IPS-18a (cell line): Measurements from ENCODE around the gene SLC17A7.
"Not testable (repeated sequence)": the region's sequence is repeated elsewhere in the genome, so short reads cannot be mapped to it uniquely, and the experiment has no call there.

Experiments
- H3K27ac ChIP-seq: one replicate; pipeline ENCODE4 v1.5.1; 2013; ENCODE audit warnings: low read length
- H3K27me3 ChIP-seq: one replicate; pipeline ENCODE4 v1.6.1; 2013; ENCODE audit warnings: mild to moderate bottlenecking, low read length; ENCODE audit not compliant: control insufficient read depth, insufficient read depth
- H3K36me3 ChIP-seq: one replicate; pipeline ENCODE4 v1.6.1; 2013; ENCODE audit warnings: low read depth, low read length; ENCODE audit not compliant: control insufficient read depth
- H3K4me1 ChIP-seq: one replicate; pipeline ENCODE4 v1.6.1; 2013; ENCODE audit warnings: low read depth, low read length; ENCODE audit not compliant: control insufficient read depth
- H3K4me3 ChIP-seq: one replicate; pipeline ENCODE4 v1.5.1; 2013; ENCODE audit warnings: low read length
- H3K9ac ChIP-seq: one replicate; pipeline ENCODE4 v1.6.1; 2013; ENCODE audit warnings: mild to moderate bottlenecking, low read length, moderate library complexity
- H3K9me3 ChIP-seq: one replicate; pipeline ENCODE4 v1.6.1; 2013; ENCODE audit warnings: low read depth, low read length; ENCODE audit not compliant: control insufficient read depth

The SLC17A7 gene

DNA sequence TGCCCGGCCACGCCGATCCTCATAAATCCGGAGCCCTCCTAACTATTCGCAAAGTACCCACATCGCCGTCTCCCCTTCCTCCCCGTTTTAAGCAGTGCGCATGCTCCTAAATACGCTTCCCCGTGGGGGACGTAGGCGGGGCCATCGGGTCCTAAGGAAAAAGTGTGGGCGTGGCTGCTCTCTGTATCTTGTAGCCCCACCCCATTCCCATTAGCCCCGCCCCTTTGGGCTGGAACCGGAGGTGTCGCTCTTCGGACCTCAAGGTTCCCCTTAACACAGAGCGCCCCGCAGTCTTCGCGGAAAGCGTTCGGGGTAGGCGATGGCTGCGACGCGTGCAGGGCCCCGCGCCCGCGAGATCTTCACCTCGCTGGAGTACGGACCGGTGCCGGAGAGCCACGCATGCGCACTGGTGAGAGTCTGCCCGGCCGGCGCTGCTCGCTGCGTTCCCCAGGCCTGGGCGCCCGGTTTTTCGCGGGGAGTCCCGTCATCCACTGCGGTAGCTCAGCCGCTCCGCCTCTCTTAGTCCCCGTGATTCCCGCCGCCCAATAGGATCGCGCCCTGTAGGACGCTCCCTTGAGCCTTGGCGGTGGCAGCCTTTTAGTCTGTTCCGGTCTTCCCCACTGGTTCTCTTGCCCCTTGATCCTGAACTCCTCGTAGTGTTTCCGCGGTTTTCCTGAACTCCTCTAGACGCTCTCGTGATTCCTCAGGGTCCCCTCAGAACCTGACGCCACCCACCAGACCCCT, 11.9 kb upstream of the SLC17A7 start, which contains the start of gene ALDH16A1:
TSS of gene ALDH16A1 (plus strand) at position 213 of the 744 bp plus-strand sequence. CDS start at position 320, 107 bp downstream.
- H3K4me3 ChIP-seq: peak within 1 kb of the TSS; percentile 100
- peaks cover 4% of the 10 kb centered on the region for H3K4me1 ChIP-seq
- peaks cover 4% of the 10 kb centered on the region for H3K36me3 ChIP-seq
- H3K9me3 ChIP-seq: no peaks in the 10 kb centered on the region
- peak within 1 kb of the TSS; percentile 100 for H3K9ac ChIP-seq
- H3K27ac ChIP-seq: peak within 1 kb of the TSS; percentile 99
- no peaks in the 10 kb centered on the region for H3K27me3 ChIP-seq

DNA sequence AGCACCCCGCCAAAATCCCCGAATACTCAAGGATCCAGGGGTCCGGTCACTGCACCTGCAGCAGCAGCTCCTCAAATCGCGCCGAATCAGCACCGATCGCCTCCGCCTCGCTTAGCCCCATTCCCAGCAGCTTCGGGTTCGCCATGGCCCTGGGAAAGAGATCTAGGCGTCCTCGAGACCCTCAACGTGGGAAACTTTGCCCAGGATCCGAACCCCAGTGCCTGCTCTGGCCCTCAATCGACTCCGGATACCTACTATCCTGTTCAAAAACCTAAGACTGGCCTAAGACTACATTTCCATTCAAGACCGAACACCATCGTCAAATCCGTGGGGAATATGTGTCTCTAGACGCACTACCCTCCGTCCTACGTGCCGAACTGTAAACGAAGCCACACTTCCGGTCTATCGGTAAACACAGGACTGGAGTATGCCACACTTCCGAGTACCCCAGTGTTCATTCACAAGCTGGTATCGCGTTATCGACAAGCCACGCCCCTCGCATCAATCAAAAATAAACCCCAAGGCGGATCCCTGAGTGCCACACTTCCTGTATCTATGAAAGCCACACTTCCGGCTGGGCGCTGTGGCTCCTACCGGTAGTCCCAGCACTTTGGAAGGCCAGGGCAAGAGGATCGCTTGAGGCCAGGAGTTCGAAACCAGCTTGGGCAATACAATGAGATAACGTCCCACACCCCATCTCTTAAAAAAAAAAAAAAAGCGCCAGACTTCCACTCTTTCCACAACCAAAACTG, 10.3 kb upstream of the SLC17A7 start, which contains the start of gene PIH1D1:
TSS of gene PIH1D1 (minus strand) at position 385 of the 752 bp plus-strand sequence. CDS start at position 145, 240 bp downstream.
- Histone ChIP-seq H3K9me3 (no peaks in the 10 kb centered on the region), H3K27ac (peak within 1 kb of the TSS; percentile 72), H3K27me3 (no peaks in the 10 kb centered on the region), H3K4me3 (peak within 1 kb of the TSS; percentile 100), H3K36me3 (peaks cover 5% of the 10 kb centered on the region), H3K4me1 (peaks cover 4% of the 10 kb centered on the region), H3K9ac (peak within 1 kb of the TSS; percentile 100)

DNA sequence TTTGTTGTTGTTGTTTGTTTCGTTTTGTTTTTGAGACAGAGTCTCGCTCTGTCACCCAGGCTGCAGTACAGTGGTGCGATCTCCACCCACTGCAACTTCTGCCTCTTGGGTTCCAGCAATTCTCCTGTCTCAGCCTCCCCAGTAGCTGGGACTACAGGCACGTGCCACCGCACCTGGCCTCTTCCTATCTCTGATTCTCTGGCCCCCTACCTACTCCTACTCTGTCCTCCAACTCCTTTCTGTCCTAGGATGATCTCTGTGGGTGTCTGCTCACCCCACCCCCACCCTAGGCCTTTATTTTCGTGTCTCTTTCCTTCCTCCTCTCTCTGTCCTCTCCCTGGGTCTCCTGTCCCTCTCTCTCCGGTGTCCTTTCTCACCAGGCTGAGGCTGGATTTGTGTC, 9.1 kb upstream of the SLC17A7 start:
- Histone ChIP-seq H3K27ac (no peak overlapping the region), H3K36me3 (peaks cover 9% of the 10 kb centered on the region), H3K9me3 (no peaks in the 10 kb centered on the region), H3K27me3 (no peaks in the 10 kb centered on the region), H3K4me1 (peaks cover 4% of the 10 kb centered on the region), H3K4me3 (peak overlapping the region; percentile 89), H3K9ac (no peak overlapping the region)

- no peak overlapping the region for H3K4me3 ChIP-seq
- H3K27me3 ChIP-seq: no peaks in the 10 kb centered on the region
- H3K9ac ChIP-seq: no peak overlapping the region
- peaks cover 9% of the 10 kb centered on the region for H3K36me3 ChIP-seq
- H3K27ac ChIP-seq: no peak overlapping the region
- H3K9me3 ChIP-seq: no peaks in the 10 kb centered on the region
- H3K4me1 ChIP-seq: no peaks in the 10 kb centered on the region
These were observed 7.1 kb upstream of the SLC17A7 start for GRCh38 chr19:49448432-49448786.

DNA sequence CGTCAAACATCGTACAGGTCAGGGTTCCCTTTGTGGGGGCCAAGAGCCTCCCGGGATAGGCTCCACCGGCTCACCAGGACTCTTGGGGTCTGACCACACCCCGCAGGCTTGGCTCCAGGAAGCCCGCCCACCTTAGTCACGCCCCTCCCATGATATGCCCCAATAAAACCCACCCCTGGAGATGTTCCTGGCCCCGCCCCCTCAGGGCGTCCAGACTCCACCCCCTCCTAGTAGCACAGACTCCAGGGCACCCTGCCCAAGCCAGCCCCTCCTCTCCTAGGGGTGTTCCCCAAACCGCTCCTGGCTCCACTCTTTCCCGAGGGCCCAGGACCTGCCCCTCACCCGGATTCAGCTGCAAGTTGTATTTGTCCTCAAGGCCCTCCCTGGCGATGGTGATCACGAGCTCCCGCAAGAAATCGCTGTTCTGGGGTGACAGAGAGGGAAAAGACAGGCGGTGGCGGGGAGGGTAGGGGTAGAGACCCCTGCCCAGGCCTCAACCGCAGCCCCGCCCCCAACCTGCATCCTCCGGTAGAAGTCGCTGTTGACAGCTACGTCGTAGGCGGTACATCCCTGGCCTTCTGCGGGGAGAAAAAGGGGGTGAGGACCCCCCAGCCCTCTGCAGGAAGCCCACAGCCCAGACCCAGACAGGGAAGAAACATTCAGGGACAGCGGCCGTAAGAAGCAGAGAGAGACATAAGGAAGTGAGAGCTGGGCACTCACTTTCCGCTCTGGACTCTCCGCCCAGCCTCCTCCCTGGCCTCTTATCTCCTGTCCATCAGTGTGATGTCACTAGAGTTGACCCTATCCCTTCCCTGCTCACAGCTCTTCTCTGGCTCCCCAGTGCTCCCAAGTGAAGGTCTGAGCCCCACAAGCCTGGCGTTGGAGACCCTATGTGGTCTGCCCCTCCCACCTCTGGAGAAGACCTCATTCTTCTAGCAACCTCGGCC, 6.4 kb upstream of the SLC17A7 start:
- Histone ChIP-seq H3K9ac (no peak overlapping the region), H3K36me3 (peaks cover 9% of the 10 kb centered on the region), H3K4me3 (no peak overlapping the region), H3K27ac (no peak overlapping the region), H3K9me3 (no peaks in the 10 kb centered on the region), H3K27me3 (no peaks in the 10 kb centered on the region), H3K4me1 (no peaks in the 10 kb centered on the region)

- H3K9ac ChIP-seq: no peak overlapping the region
- H3K27ac ChIP-seq: no peak overlapping the region
These were observed 4.7 kb upstream of the SLC17A7 start for GRCh38 chr19:49445997-49446396.

GRCh38 chr19:49444100-49444700, 2.9 kb upstream of the SLC17A7 start:
- H3K9me3 ChIP-seq, H3K36me3 ChIP-seq, H3K9ac ChIP-seq, H3K4me1 ChIP-seq, H3K27ac ChIP-seq: not testable (repeated sequence)
- peak overlapping the region; percentile 78 for H3K4me3 ChIP-seq
- peaks cover 31% of the 10 kb centered on the region for H3K27me3 ChIP-seq

More at GRCh38 chr19:49445997-49446396, 4.7 kb upstream of the SLC17A7 start:
- Histone ChIP-seq H3K27me3 (peaks cover 13% of the 10 kb centered on the region), H3K36me3 (peaks cover 9% of the 10 kb centered on the region), H3K9me3 (no peaks in the 10 kb centered on the region), H3K4me1 (peaks cover 3% of the 10 kb centered on the region), H3K4me3 (no peak overlapping the region)

DNA sequence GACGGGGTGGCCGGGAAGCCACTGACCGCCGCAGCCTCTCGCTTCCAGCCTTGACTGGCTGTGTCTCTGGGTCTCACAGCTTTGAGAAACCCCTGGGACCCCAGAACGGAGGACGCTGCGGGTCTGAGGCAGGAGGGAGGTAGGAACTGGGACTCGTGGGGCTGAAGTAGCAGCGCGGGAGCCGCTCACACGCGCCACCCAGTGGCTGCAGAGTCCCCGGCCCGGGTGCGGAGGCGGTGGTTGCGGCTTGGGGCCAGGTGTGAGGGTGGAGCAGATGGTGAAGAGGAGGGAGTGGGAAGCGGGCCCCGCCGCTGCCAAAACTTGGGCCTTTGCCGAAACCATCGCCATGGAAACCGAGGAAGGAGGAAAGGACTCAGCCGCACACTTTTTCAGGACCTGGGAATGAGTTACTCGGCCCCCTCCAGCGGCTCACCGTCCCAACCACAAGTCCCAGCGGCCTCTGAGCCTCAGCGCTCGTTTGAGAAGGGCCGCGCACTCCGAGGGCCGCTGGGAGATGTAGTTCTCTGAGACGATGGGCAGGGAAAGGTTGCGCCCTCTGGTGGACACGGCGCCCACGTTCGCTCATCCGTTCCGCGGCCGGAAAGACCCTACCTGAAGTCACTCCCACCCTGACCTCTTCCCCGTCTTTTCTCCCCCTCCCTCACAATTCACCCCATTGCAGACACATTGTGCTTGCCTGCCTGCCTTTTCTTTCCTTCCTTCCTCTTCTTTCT, 2.2 kb upstream of the SLC17A7 start:
- Histone ChIP-seq H3K36me3 (peaks cover 5% of the 10 kb centered on the region), H3K9ac (peak overlapping the region; percentile 46), H3K9me3 (no peaks in the 10 kb centered on the region), H3K4me1 (peaks cover 3% of the 10 kb centered on the region), H3K27me3 (peaks cover 38% of the 10 kb centered on the region), H3K27ac (no peak overlapping the region), H3K4me3 (peak overlapping the region; percentile 78)

DNA sequence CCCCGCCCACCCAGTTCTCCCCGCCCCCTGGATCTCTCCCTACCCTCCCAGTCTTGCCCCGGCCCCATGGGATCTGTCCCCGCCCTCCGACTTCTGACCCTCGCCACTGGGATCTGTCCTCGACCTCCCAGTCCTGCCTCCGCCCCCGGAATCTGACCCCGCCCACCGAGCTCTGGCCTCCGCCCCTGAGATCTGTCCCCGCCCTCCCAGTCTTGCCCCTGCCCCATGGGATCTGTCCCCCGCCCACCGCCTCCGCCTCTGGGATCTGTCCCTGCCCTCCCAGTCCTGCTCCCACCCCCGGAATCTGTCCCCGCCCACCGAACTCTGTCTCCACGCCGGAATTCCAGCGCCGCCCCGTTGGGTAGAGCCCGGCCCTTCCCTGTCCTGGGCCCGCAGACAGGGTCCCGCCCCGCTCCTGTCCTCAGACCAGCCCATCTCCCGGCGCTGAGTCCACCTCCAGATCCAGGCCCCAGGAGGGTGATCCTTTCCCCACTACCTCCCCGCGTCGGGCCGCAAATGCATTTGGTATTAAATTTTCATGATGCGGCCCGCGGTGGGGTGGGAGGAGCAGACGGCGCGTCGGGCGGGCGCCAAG, 1.5 kb upstream of the SLC17A7 start:
- H3K4me1 ChIP-seq: peaks cover 3% of the 10 kb centered on the region
- H3K36me3 ChIP-seq: peaks cover 5% of the 10 kb centered on the region
- no peaks in the 10 kb centered on the region for H3K9me3 ChIP-seq
- peaks cover 44% of the 10 kb centered on the region for H3K27me3 ChIP-seq
- no peak overlapping the region for H3K27ac ChIP-seq
- peak overlapping the region; percentile 78 for H3K4me3 ChIP-seq
- H3K9ac ChIP-seq: peak overlapping the region; percentile 46

- Histone ChIP-seq H3K4me3 (peak overlapping the region; percentile 52), H3K9ac (no peak overlapping the region), H3K4me1 (peaks cover 3% of the 10 kb centered on the region), H3K27ac (no peak overlapping the region), H3K9me3 (no peaks in the 10 kb centered on the region), H3K36me3 (peaks cover 5% of the 10 kb centered on the region), H3K27me3 (peaks cover 49% of the 10 kb centered on the region)
These were observed 1.0 kb upstream of the SLC17A7 start for GRCh38 chr19:49442354-49442753.
